Astrocyte (in vitro differentiated cells and primary cell): Measurements from ENCODE around the gene ACSF2. TPM values are rescaled to one million over a fixed set of nuclear protein-coding genes. Genes with fewer than 3 reads are reported as not detected.

ENCODE experiments used
- DNase-seq: peaks from one replicate; pipeline ENCODE4 v3.0.0-alpha.2; 2010; ENCODE audit warnings: low read depth
- FAIRE-seq: peaks from 2 replicates; lab custom pipeline; 2011; peaks lifted over from hg19 to GRCh38; lab: Jason Lieb, UNC
- H2AFZ ChIP-seq: 2 replicates; pipeline ENCODE4 v1.6.0; 2012; ENCODE audit warnings: low read depth, low read length, inconsistent platforms
- H3K27ac ChIP-seq: 2 replicates; pipeline ENCODE4 v1.5.1; 2011; ENCODE audit warnings: low read depth, low read length, inconsistent platforms
- H3K27me3 ChIP-seq: 2 replicates; pipeline ENCODE4 v1.6.0; 2011; ENCODE audit warnings: low read length, inconsistent platforms; ENCODE audit not compliant: insufficient read depth
- H3K36me3 ChIP-seq: 2 replicates; pipeline ENCODE4 v1.5.1; 2011; ENCODE audit warnings: low read length, inconsistent platforms; ENCODE audit not compliant: insufficient read depth
- H3K4me1 ChIP-seq: 2 replicates; pipeline ENCODE4 v1.5.1; 2011; ENCODE audit warnings: low read length, inconsistent platforms; ENCODE audit not compliant: insufficient read depth
- H3K4me2 ChIP-seq: 2 replicates; pipeline ENCODE4 v1.6.0; 2012; ENCODE audit warnings: low read length, inconsistent platforms
- H3K4me3 ChIP-seq: 2 replicates; pipeline ENCODE4 v1.5.1; 2011; ENCODE audit warnings: low read depth, mild to moderate bottlenecking, low read length, inconsistent platforms; ENCODE audit not compliant: insufficient read depth
- H3K79me2 ChIP-seq: 2 replicates; pipeline ENCODE4 v1.6.0; 2012; ENCODE audit warnings: mild to moderate bottlenecking, low read length, inconsistent platforms; ENCODE audit not compliant: insufficient read depth
- H3K9ac ChIP-seq: 2 replicates; pipeline ENCODE4 v1.6.0; 2012; ENCODE audit warnings: mild to moderate bottlenecking, low read length, inconsistent platforms
- H3K9me3 ChIP-seq: 2 replicates; pipeline ENCODE4 v1.5.1; 2012; ENCODE audit warnings: low read depth, mild to moderate bottlenecking, low read length, inconsistent platforms; ENCODE audit not compliant: insufficient read depth
- H4K20me1 ChIP-seq: 2 replicates; pipeline ENCODE4 v1.6.0; 2012; ENCODE audit warnings: low read length, inconsistent platforms; ENCODE audit not compliant: insufficient read depth
- H3K27ac Mint-ChIP-seq: one replicate; pipeline ENCODE4 v1.8.0; 2021; ENCODE audit warnings: mild to moderate bottlenecking, mixed read lengths; ENCODE audit not compliant: unreplicated experiment
- H3K27me3 Mint-ChIP-seq: one replicate; pipeline ENCODE4 v1.8.0; 2021; ENCODE audit warnings: low read depth, mixed read lengths; ENCODE audit not compliant: unreplicated experiment
- H3K36me3 Mint-ChIP-seq: one replicate; pipeline ENCODE4 v1.8.0; 2021; ENCODE audit warnings: low read depth, mixed read lengths; ENCODE audit not compliant: unreplicated experiment
- H3K4me1 Mint-ChIP-seq: one replicate; pipeline ENCODE4 v1.8.0; 2021; ENCODE audit warnings: low read depth, mixed read lengths; ENCODE audit not compliant: unreplicated experiment
- H3K4me3 Mint-ChIP-seq: one replicate; pipeline ENCODE4 v1.8.0; 2021; ENCODE audit warnings: mild to moderate bottlenecking, moderate library complexity, mixed read lengths; ENCODE audit not compliant: unreplicated experiment
- H3K9me3 Mint-ChIP-seq: one replicate; pipeline ENCODE4 v1.8.0; 2021; ENCODE audit warnings: mild to moderate bottlenecking, mixed read lengths; ENCODE audit not compliant: unreplicated experiment
- EZH2 ChIP-seq: IDR thresholded peaks from 2 replicates; pipeline ENCODE4 v1.6.1; 2012; ENCODE audit warnings: mild to moderate bottlenecking, low read length, inconsistent platforms; ENCODE audit not compliant: insufficient read depth
- total RNA-seq: library from RNA; stranded (reverse); gene quantifications from 2 replicates; pipeline ENCODE4 v1.2.1, GENCODE V29; 2021
- TF ChIP-seq, protein P1 (sequence below): IDR thresholded peaks from 2 replicates; pipeline ENCODE4 v1.5.1; 2011; ENCODE audit warnings: low read depth, mild to moderate bottlenecking, inconsistent platforms, low read length, moderate library complexity; ENCODE audit not compliant: insufficient read depth

ACSF2 gene
- total RNA-seq, 1 donor from 2014 or later, result 28.3 TPM

DNA sequence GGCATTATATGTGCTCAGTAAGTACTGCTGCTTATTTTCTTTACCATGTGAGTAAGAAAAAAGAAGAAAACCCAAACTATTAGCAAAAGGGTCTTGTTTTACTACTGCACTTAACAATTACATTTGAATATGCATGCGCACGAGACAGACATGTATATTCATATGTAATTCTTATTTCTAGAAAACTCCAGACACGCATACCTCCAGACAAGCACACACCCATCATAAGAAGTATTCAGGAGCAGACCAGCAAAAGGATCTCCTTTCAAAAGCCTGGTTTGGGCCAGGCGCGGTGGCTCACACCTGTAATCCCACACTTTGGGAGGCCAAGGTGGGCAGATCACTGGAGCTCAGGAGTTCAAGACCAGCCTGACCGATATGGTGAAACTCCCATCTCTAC, 36.5 kb upstream of the ACSF2 start:
- FAIRE-seq, result no peak
- H4K20me1 ChIP-seq, result peaks cover 99% of the 10 kb centered on the region

GRCh38 chr17:50392621-50393020, 33.4 kb upstream of the ACSF2 start:
- no peak overlapping the region for H2AFZ ChIP-seq
- Mint-ChIP-seq H3K27me3 (no peaks in the 10 kb centered on the region), H3K36me3 (peaks cover 29% of the 10 kb centered on the region), H3K27ac (no peak overlapping the region), H3K9me3 (no peaks in the 10 kb centered on the region), H3K4me1 (peaks cover 10% of the 10 kb centered on the region), H3K4me3 (no peak overlapping the region)
- FAIRE-seq (no peak), DNase-seq (no peak)
- no peak overlapping the region for H3K4me2 ChIP-seq
- no peaks in the 10 kb centered on the region for H3K9me3 ChIP-seq
- H3K4me3 ChIP-seq, result no peak overlapping the region
- TF ChIP-seq, protein P1, sequence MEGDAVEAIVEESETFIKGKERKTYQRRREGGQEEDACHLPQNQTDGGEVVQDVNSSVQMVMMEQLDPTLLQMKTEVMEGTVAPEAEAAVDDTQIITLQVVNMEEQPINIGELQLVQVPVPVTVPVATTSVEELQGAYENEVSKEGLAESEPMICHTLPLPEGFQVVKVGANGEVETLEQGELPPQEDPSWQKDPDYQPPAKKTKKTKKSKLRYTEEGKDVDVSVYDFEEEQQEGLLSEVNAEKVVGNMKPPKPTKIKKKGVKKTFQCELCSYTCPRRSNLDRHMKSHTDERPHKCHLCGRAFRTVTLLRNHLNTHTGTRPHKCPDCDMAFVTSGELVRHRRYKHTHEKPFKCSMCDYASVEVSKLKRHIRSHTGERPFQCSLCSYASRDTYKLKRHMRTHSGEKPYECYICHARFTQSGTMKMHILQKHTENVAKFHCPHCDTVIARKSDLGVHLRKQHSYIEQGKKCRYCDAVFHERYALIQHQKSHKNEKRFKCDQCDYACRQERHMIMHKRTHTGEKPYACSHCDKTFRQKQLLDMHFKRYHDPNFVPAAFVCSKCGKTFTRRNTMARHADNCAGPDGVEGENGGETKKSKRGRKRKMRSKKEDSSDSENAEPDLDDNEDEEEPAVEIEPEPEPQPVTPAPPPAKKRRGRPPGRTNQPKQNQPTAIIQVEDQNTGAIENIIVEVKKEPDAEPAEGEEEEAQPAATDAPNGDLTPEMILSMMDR, result no peak
- no peak for TF ChIP-seq EZH2
- H3K9ac ChIP-seq, result no peak overlapping the region
- peaks cover 93% of the 10 kb centered on the region for H4K20me1 ChIP-seq
- no peak overlapping the region for H3K27ac ChIP-seq
- peaks cover 69% of the 10 kb centered on the region for H3K36me3 ChIP-seq
- peaks cover 19% of the 10 kb centered on the region for H3K4me1 ChIP-seq
- H3K79me2 ChIP-seq, result peaks cover 94% of the 10 kb centered on the region
- H3K27me3 ChIP-seq, result no peaks in the 10 kb centered on the region

More for the DNA sequence above, 36.5 kb upstream of the ACSF2 start:
- Histone ChIP-seq H3K79me2 (peaks cover 81% of the 10 kb centered on the region), H3K4me3 (no peak overlapping the region), H3K27me3 (no peaks in the 10 kb centered on the region), H2AFZ (no peak overlapping the region), H3K9me3 (no peaks in the 10 kb centered on the region), H3K9ac (no peak overlapping the region), H3K4me2 (no peak overlapping the region), H3K27ac (no peak overlapping the region), H3K36me3 (peaks cover 96% of the 10 kb centered on the region), H3K4me1 (peaks cover 5% of the 10 kb centered on the region)
- Mint-ChIP-seq H3K27me3 (no peaks in the 10 kb centered on the region), H3K4me1 (peaks cover under 1% of the 10 kb centered on the region), H3K4me3 (no peak overlapping the region), H3K36me3 (peaks cover 34% of the 10 kb centered on the region), H3K9me3 (no peaks in the 10 kb centered on the region), H3K27ac (no peak overlapping the region)
- TF ChIP-seq EZH2, result no peak
- DNase-seq, result no peak

GRCh38 chr17:50393700-50394099, 32.3 kb upstream of the ACSF2 start:
- peaks cover 10% of the 10 kb centered on the region for H3K4me1 Mint-ChIP-seq
- no peaks in the 10 kb centered on the region for H3K9me3 ChIP-seq
- no peak overlapping the region for H2AFZ ChIP-seq
- H4K20me1 ChIP-seq, result peaks cover 82% of the 10 kb centered on the region
- H3K36me3 Mint-ChIP-seq, result peaks cover 19% of the 10 kb centered on the region
- H3K9ac ChIP-seq, result no peak overlapping the region
- H3K27ac Mint-ChIP-seq, result no peak overlapping the region
- DNase-seq (no peak), FAIRE-seq (no peak)
- no peaks in the 10 kb centered on the region for H3K27me3 Mint-ChIP-seq
- H3K79me2 ChIP-seq, result peaks cover 84% of the 10 kb centered on the region
- no peak overlapping the region for H3K27ac ChIP-seq
- H3K9me3 Mint-ChIP-seq, result no peaks in the 10 kb centered on the region
- H3K4me3 ChIP-seq, result no peak overlapping the region
- peaks cover 19% of the 10 kb centered on the region for H3K4me1 ChIP-seq
- no peak for TF ChIP-seq EZH2
- TF ChIP-seq, protein P1, result no peak
- H3K36me3 ChIP-seq, result peaks cover 59% of the 10 kb centered on the region
- H3K4me3 Mint-ChIP-seq, result peak overlapping the region; percentile 71
- H3K4me2 ChIP-seq, result peak overlapping the region; percentile 98
- no peaks in the 10 kb centered on the region for H3K27me3 ChIP-seq
